ENCODE data around the gene MMP11.

The MMP11 gene

GRCh38 chr22:23818541-23818940 is 45.9 kb downstream of the MMP11 start:
- Histone ChIP-seq H3K9ac (ENCODE audit: low read depth, low read length) (no peak overlapping the region), H3K9me3 (ENCODE audit: control insufficient read depth, insufficient read depth, low read length) (no peaks in the 10 kb centered on the region), H3K4me1 (ENCODE audit: control insufficient read depth, insufficient read depth, low read length) (no peaks in the 10 kb centered on the region), H3K36me3 (ENCODE audit: control insufficient read depth, insufficient read depth, low read length) (peaks cover 32% of the 10 kb centered on the region), H3K27me3 (ENCODE audit: control insufficient read depth, insufficient read depth, low read length) (no peaks in the 10 kb centered on the region), H3K4me3 (ENCODE audit: low read depth, low read length) (no peak overlapping the region)

GRCh38 chr22:23820748-23821211 is 48.1 kb downstream of the MMP11 start:
- H3K9me3 ChIP-seq (ENCODE audit: control insufficient read depth, insufficient read depth, low read length) = no peaks in the 10 kb centered on the region
- peaks cover 48% of the 10 kb centered on the region for H3K36me3 ChIP-seq (ENCODE audit: control insufficient read depth, insufficient read depth, low read length)
- no peaks in the 10 kb centered on the region for H3K4me1 ChIP-seq (ENCODE audit: control insufficient read depth, insufficient read depth, low read length)
- no peak overlapping the region for H3K9ac ChIP-seq (ENCODE audit: low read depth, low read length)
- no peaks in the 10 kb centered on the region for H3K27me3 ChIP-seq (ENCODE audit: control insufficient read depth, insufficient read depth, low read length)
- H3K4me3 ChIP-seq (ENCODE audit: low read depth, low read length) = no peak overlapping the region

- Histone ChIP-seq H3K27me3 (ENCODE audit: control insufficient read depth, insufficient read depth, low read length) (no peaks in the 10 kb centered on the region), H3K4me1 (ENCODE audit: control insufficient read depth, insufficient read depth, low read length) (no peaks in the 10 kb centered on the region), H3K4me3 (ENCODE audit: low read depth, low read length) (no peak overlapping the region), H3K9ac (ENCODE audit: low read depth, low read length) (no peak overlapping the region), H3K36me3 (ENCODE audit: control insufficient read depth, insufficient read depth, low read length) (peaks cover 45% of the 10 kb centered on the region), H3K9me3 (ENCODE audit: control insufficient read depth, insufficient read depth, low read length) (no peaks in the 10 kb centered on the region)
These were observed 49.5 kb downstream of the MMP11 start for GRCh38 chr22:23822101-23822671.

GRCh38 chr22:23823331-23823791 is 50.7 kb downstream of the MMP11 start:
- H3K9ac ChIP-seq (ENCODE audit: low read depth, low read length) = no peak overlapping the region
- peaks cover 45% of the 10 kb centered on the region for H3K36me3 ChIP-seq (ENCODE audit: control insufficient read depth, insufficient read depth, low read length)
- no peaks in the 10 kb centered on the region for H3K4me1 ChIP-seq (ENCODE audit: control insufficient read depth, insufficient read depth, low read length)

GRCh38 chr22:23824476-23825245 is 52.0 kb downstream of the MMP11 start:
- H3K9ac ChIP-seq (ENCODE audit: low read depth, low read length) = no peak overlapping the region
- no peaks in the 10 kb centered on the region for H3K4me1 ChIP-seq (ENCODE audit: control insufficient read depth, insufficient read depth, low read length)
- no peak overlapping the region for H3K4me3 ChIP-seq (ENCODE audit: low read depth, low read length)
- H3K36me3 ChIP-seq (ENCODE audit: control insufficient read depth, insufficient read depth, low read length) = peaks cover 54% of the 10 kb centered on the region
- no peaks in the 10 kb centered on the region for H3K27me3 ChIP-seq (ENCODE audit: control insufficient read depth, insufficient read depth, low read length)
- no peaks in the 10 kb centered on the region for H3K9me3 ChIP-seq (ENCODE audit: control insufficient read depth, insufficient read depth, low read length)

More at GRCh38 chr22:23823331-23823791, 50.7 kb downstream of the MMP11 start:
- Histone ChIP-seq H3K9me3 (ENCODE audit: control insufficient read depth, insufficient read depth, low read length) (no peaks in the 10 kb centered on the region), H3K27me3 (ENCODE audit: control insufficient read depth, insufficient read depth, low read length) (no peaks in the 10 kb centered on the region), H3K4me3 (ENCODE audit: low read depth, low read length) (no peak overlapping the region)

- no peak overlapping the region for H3K9ac ChIP-seq (ENCODE audit: low read depth, low read length)
- H3K4me3 ChIP-seq (ENCODE audit: low read depth, low read length) = no peak overlapping the region
- peaks cover 54% of the 10 kb centered on the region for H3K36me3 ChIP-seq (ENCODE audit: control insufficient read depth, insufficient read depth, low read length)
- no peaks in the 10 kb centered on the region for H3K4me1 ChIP-seq (ENCODE audit: control insufficient read depth, insufficient read depth, low read length)
- no peaks in the 10 kb centered on the region for H3K27me3 ChIP-seq (ENCODE audit: control insufficient read depth, insufficient read depth, low read length)
- no peaks in the 10 kb centered on the region for H3K9me3 ChIP-seq (ENCODE audit: control insufficient read depth, insufficient read depth, low read length)
These were observed 52.7 kb downstream of the MMP11 start for GRCh38 chr22:23825246-23825905.

GRCh38 chr22:23826510-23827350 is 54.1 kb downstream of the MMP11 start:
- Histone ChIP-seq H3K4me1 (ENCODE audit: control insufficient read depth, insufficient read depth, low read length) (no peaks in the 10 kb centered on the region), H3K9ac (ENCODE audit: low read depth, low read length) (peak overlapping the region; percentile 4), H3K9me3 (ENCODE audit: control insufficient read depth, insufficient read depth, low read length) (no peaks in the 10 kb centered on the region), H3K27me3 (ENCODE audit: control insufficient read depth, insufficient read depth, low read length) (no peaks in the 10 kb centered on the region), H3K4me3 (ENCODE audit: low read depth, low read length) (no peak overlapping the region), H3K36me3 (ENCODE audit: control insufficient read depth, insufficient read depth, low read length) (peaks cover 46% of the 10 kb centered on the region)

GRCh38 chr22:23827351-23827995 is 54.8 kb downstream of the MMP11 start:
- no peaks in the 10 kb centered on the region for H3K27me3 ChIP-seq (ENCODE audit: control insufficient read depth, insufficient read depth, low read length)
- peaks cover 51% of the 10 kb centered on the region for H3K36me3 ChIP-seq (ENCODE audit: control insufficient read depth, insufficient read depth, low read length)
- no peaks in the 10 kb centered on the region for H3K9me3 ChIP-seq (ENCODE audit: control insufficient read depth, insufficient read depth, low read length)
- no peaks in the 10 kb centered on the region for H3K4me1 ChIP-seq (ENCODE audit: control insufficient read depth, insufficient read depth, low read length)
- H3K9ac ChIP-seq (ENCODE audit: low read depth, low read length) = no peak overlapping the region
- no peak overlapping the region for H3K4me3 ChIP-seq (ENCODE audit: low read depth, low read length)

- H3K4me3 ChIP-seq (ENCODE audit: low read depth, low read length) = no peak overlapping the region
- no peaks in the 10 kb centered on the region for H3K9me3 ChIP-seq (ENCODE audit: control insufficient read depth, insufficient read depth, low read length)
- H3K9ac ChIP-seq (ENCODE audit: low read depth, low read length) = no peak overlapping the region
- no peaks in the 10 kb centered on the region for H3K4me1 ChIP-seq (ENCODE audit: control insufficient read depth, insufficient read depth, low read length)
- H3K36me3 ChIP-seq (ENCODE audit: control insufficient read depth, insufficient read depth, low read length) = peaks cover 60% of the 10 kb centered on the region
- H3K27me3 ChIP-seq (ENCODE audit: control insufficient read depth, insufficient read depth, low read length) = no peaks in the 10 kb centered on the region
These were observed 56.4 kb downstream of the MMP11 start for GRCh38 chr22:23828800-23829680.

- Histone ChIP-seq H3K4me3 (ENCODE audit: low read depth, low read length) (no peak overlapping the region), H3K9me3 (ENCODE audit: control insufficient read depth, insufficient read depth, low read length) (no peaks in the 10 kb centered on the region), H3K9ac (ENCODE audit: low read depth, low read length) (no peak overlapping the region), H3K27me3 (ENCODE audit: control insufficient read depth, insufficient read depth, low read length) (no peaks in the 10 kb centered on the region), H3K36me3 (ENCODE audit: control insufficient read depth, insufficient read depth, low read length) (peaks cover 58% of the 10 kb centered on the region), H3K4me1 (ENCODE audit: control insufficient read depth, insufficient read depth, low read length) (no peaks in the 10 kb centered on the region)
These were observed 57.3 kb downstream of the MMP11 start for GRCh38 chr22:23829845-23830372.

Data from iPS-15b (cell line).